Measurements from ENCODE around the gene INSM1.

Gene INSM1

GRCh38 chr20:20395087-20395486, 27.2 kb downstream of the INSM1 start:
- no peak for DNase-seq (ENCODE audit: low spot score)

GRCh38 chr20:20395903-20396568, 28.1 kb downstream of the INSM1 start:
- DNase-seq (ENCODE audit: low spot score), result no peak

GRCh38 chr20:20396794-20397193, 28.9 kb downstream of the INSM1 start:
- DNase-seq (ENCODE audit: low spot score), result no peak

GRCh38 chr20:20398123-20398522, 30.2 kb downstream of the INSM1 start:
- DNase-seq (ENCODE audit: low spot score), result no peak

- no peak for DNase-seq (ENCODE audit: low spot score)
Observed at GRCh38 chr20:20399531-20400500, 31.9 kb downstream of the INSM1 start.

GRCh38 chr20:20401991-20402390, 34.1 kb downstream of the INSM1 start:
- DNase-seq (ENCODE audit: low spot score), result no peak

- DNase-seq (ENCODE audit: low spot score), result no peak
Observed at GRCh38 chr20:20404633-20405032, 36.7 kb downstream of the INSM1 start.

- DNase-seq (ENCODE audit: low spot score), result no peak
Observed at GRCh38 chr20:20405623-20406022, 37.7 kb downstream of the INSM1 start.

GRCh38 chr20:20406306-20406705, 38.4 kb downstream of the INSM1 start:
- no peak for DNase-seq (ENCODE audit: low spot score)

GRCh38 chr20:20407891-20408805, 40.2 kb downstream of the INSM1 start:
- DNase-seq (ENCODE audit: low spot score), result peak; percentile 80

- no peak for DNase-seq (ENCODE audit: low spot score)
Observed at GRCh38 chr20:20409331-20409730, 41.4 kb downstream of the INSM1 start.

GRCh38 chr20:20410678-20411077, 42.8 kb downstream of the INSM1 start:
- peak; percentile 71 for DNase-seq (ENCODE audit: low spot score)

GRCh38 chr20:20411402-20411801, 43.5 kb downstream of the INSM1 start:
- DNase-seq (ENCODE audit: low spot score), result no peak

GRCh38 chr20:20411836-20412235, 43.9 kb downstream of the INSM1 start:
- DNase-seq (ENCODE audit: low spot score), result no peak

- DNase-seq (ENCODE audit: low spot score), result no peak
Observed at GRCh38 chr20:20412750-20413149, 44.8 kb downstream of the INSM1 start.

GRCh38 chr20:20413810-20414281, 45.9 kb downstream of the INSM1 start:
- DNase-seq (ENCODE audit: low spot score), result no peak

- no peak for DNase-seq (ENCODE audit: low spot score)
Observed at GRCh38 chr20:20414640-20415220, 46.8 kb downstream of the INSM1 start.

- DNase-seq (ENCODE audit: low spot score), result no peak
Observed at GRCh38 chr20:20415321-20415720, 47.4 kb downstream of the INSM1 start.

- no peak for DNase-seq (ENCODE audit: low spot score)
Observed at GRCh38 chr20:20417876-20418676, 50.2 kb downstream of the INSM1 start.

Measured in pons (tissue), 1 donor.